HG03159 (cell line): Measurements from ENCODE around the gene PEMT.

Source experiments
- ATAC-seq: cut with Tn5 transposase; IDR thresholded peaks from one replicate; pipeline ENCODE4 v1.9.1; 2021; ENCODE audit warnings: mild to moderate bottlenecking, moderate library complexity; ENCODE audit not compliant: unreplicated experiment

The PEMT gene

GRCh38 chr17:17555151-17555550, 36.4 kb downstream of the PEMT start:
- ATAC-seq, result no peak

- no peak for ATAC-seq
Observed at GRCh38 chr17:17554266-17554665, 37.2 kb downstream of the PEMT start.

- ATAC-seq, result no peak
Observed at GRCh38 chr17:17553217-17554195, 38.0 kb downstream of the PEMT start.

- ATAC-seq, result no peak
Observed at GRCh38 chr17:17552351-17553216, 38.9 kb downstream of the PEMT start.

GRCh38 chr17:17551361-17551760, 40.1 kb downstream of the PEMT start:
- no peak for ATAC-seq

GRCh38 chr17:17549732-17550366, 41.7 kb downstream of the PEMT start:
- no peak for ATAC-seq

- no peak for ATAC-seq
Observed at GRCh38 chr17:17548044-17548443, 43.5 kb downstream of the PEMT start.

GRCh38 chr17:17547210-17547764, 44.2 kb downstream of the PEMT start:
- no peak for ATAC-seq

- no peak for ATAC-seq
Observed at GRCh38 chr17:17546399-17547185, 44.9 kb downstream of the PEMT start.

GRCh38 chr17:17545984-17546383, 45.5 kb downstream of the PEMT start:
- no peak for ATAC-seq

GRCh38 chr17:17545031-17545820, 46.3 kb downstream of the PEMT start:
- ATAC-seq, result no peak

GRCh38 chr17:17542906-17543635, 48.4 kb downstream of the PEMT start:
- no peak for ATAC-seq

- no peak for ATAC-seq
Observed at GRCh38 chr17:17541640-17542001, 49.9 kb downstream of the PEMT start.

GRCh38 chr17:17540935-17541639, 50.4 kb downstream of the PEMT start:
- ATAC-seq, result no peak

GRCh38 chr17:17540278-17540906, 51.1 kb downstream of the PEMT start:
- no peak for ATAC-seq

GRCh38 chr17:17539591-17539990, 51.9 kb downstream of the PEMT start:
- ATAC-seq, result no peak
